GM21786 (cell line): ENCODE data around the gene GDPD5.

ENCODE experiments used
- ATAC-seq: cut with Tn5 transposase; IDR thresholded peaks from one replicate; pipeline ENCODE4 v1.9.1; 2021; ENCODE audit not compliant: unreplicated experiment

Gene GDPD5

GRCh38 chr11:75473684-75474083 lies 52.1 kb downstream of the GDPD5 start:
- ATAC-seq, result no peak

- ATAC-seq, result no peak
Observed at GRCh38 chr11:75472081-75472732, 53.5 kb downstream of the GDPD5 start.

- no peak for ATAC-seq
Observed at GRCh38 chr11:75471176-75471973, 54.4 kb downstream of the GDPD5 start.

- no peak for ATAC-seq
Observed at GRCh38 chr11:75470476-75471080, 55.2 kb downstream of the GDPD5 start.

GRCh38 chr11:75469785-75470405 lies 55.8 kb downstream of the GDPD5 start:
- no peak for ATAC-seq

- no peak for ATAC-seq
Observed at GRCh38 chr11:75468534-75469340, 57.0 kb downstream of the GDPD5 start.

- ATAC-seq, result no peak
Observed at GRCh38 chr11:75467881-75468280, 57.9 kb downstream of the GDPD5 start.

GRCh38 chr11:75467311-75467710 lies 58.4 kb downstream of the GDPD5 start:
- no peak for ATAC-seq

GRCh38 chr11:75465701-75466531 lies 59.8 kb downstream of the GDPD5 start:
- ATAC-seq, result no peak

- ATAC-seq, result no peak
Observed at GRCh38 chr11:75463106-75463774, 62.5 kb downstream of the GDPD5 start.

- no peak for ATAC-seq
Observed at GRCh38 chr11:75462117-75462653, 63.6 kb downstream of the GDPD5 start.

GRCh38 chr11:75461151-75461550 lies 64.6 kb downstream of the GDPD5 start:
- no peak for ATAC-seq

- no peak for ATAC-seq
Observed at GRCh38 chr11:75456596-75457183, 69.1 kb downstream of the GDPD5 start.

- no peak for ATAC-seq
Observed at GRCh38 chr11:75454987-75455386, 70.8 kb downstream of the GDPD5 start.

- ATAC-seq, result no peak
Observed at GRCh38 chr11:75453916-75454655, 71.7 kb downstream of the GDPD5 start.

- ATAC-seq, result no peak
Observed at GRCh38 chr11:75450826-75451821, 74.6 kb downstream of the GDPD5 start.

GRCh38 chr11:75450236-75450635 lies 75.5 kb downstream of the GDPD5 start:
- no peak for ATAC-seq
